Transverse colon (tissue), 3 donors: Measurements from ENCODE around the gene GALR1.

Experiments used
- EP300 ChIP-seq: sonication (generic); formaldehyde crosslinking; IDR thresholded peaks from one replicate; pipeline ENCODE4 v1.6.1; 2017; ENCODE audit warnings: antibody characterized with exemption, low read depth
- POLR2A ChIP-seq: fragments of 450-650 bp; IDR thresholded peaks from one replicate; pipeline ENCODE4 v1.6.1; 2016; ENCODE audit warnings: antibody characterized with exemption, mild to moderate bottlenecking, moderate library complexity
- TF ChIP-seq, protein P1 (sequence below), 5 experiments: fragments of 200-600 bp in 3 of 5; fragments of 450-650 bp in 2 of 5; sonication (generic) in 3 of 5; IDR thresholded peaks; 1 replicate in 2 of 5; 2 replicates in 3 of 5; pipeline ENCODE4 v1.5.1; 2016 to 2017; ENCODE audit warnings: antibody characterized with exemption in 5 of 5, inconsistent platforms in 3 of 5, mild to moderate bottlenecking in 2 of 5, moderate library complexity in 1 of 5

GRCh38 chr18:77250926-77251729 lies 1.5 kb downstream of the GALR1 start:
- TF ChIP-seq, protein P1, sequence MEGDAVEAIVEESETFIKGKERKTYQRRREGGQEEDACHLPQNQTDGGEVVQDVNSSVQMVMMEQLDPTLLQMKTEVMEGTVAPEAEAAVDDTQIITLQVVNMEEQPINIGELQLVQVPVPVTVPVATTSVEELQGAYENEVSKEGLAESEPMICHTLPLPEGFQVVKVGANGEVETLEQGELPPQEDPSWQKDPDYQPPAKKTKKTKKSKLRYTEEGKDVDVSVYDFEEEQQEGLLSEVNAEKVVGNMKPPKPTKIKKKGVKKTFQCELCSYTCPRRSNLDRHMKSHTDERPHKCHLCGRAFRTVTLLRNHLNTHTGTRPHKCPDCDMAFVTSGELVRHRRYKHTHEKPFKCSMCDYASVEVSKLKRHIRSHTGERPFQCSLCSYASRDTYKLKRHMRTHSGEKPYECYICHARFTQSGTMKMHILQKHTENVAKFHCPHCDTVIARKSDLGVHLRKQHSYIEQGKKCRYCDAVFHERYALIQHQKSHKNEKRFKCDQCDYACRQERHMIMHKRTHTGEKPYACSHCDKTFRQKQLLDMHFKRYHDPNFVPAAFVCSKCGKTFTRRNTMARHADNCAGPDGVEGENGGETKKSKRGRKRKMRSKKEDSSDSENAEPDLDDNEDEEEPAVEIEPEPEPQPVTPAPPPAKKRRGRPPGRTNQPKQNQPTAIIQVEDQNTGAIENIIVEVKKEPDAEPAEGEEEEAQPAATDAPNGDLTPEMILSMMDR (IDR thresholded peaks at IDR 0.05): no peak
- TF ChIP-seq POLR2A: no peak
- no peak for TF ChIP-seq EP300
